GM18870 (cell line): Measurements from ENCODE around the gene ARHGAP44.

ENCODE experiments used
- ATAC-seq: cut with Tn5 transposase; IDR thresholded peaks from one replicate; pipeline ENCODE4 v1.9.1; 2021; ENCODE audit warnings: moderate library complexity; ENCODE audit not compliant: unreplicated experiment

The ARHGAP44 gene

GRCh38 chr17:12990041-12990808, 200.9 kb downstream of the ARHGAP44 start:
- no peak for ATAC-seq

GRCh38 chr17:12990926-12991325, 201.6 kb downstream of the ARHGAP44 start:
- no peak for ATAC-seq

GRCh38 chr17:12992676-12993075, 203.4 kb downstream of the ARHGAP44 start:
- ATAC-seq = no peak

- no peak for ATAC-seq
Measured at GRCh38 chr17:12993631-12994030, 204.3 kb downstream of the ARHGAP44 start.

- no peak for ATAC-seq
Measured at GRCh38 chr17:12994341-12995074, 205.2 kb downstream of the ARHGAP44 start.

GRCh38 chr17:12995106-12995895, 206.0 kb downstream of the ARHGAP44 start:
- ATAC-seq = no peak

GRCh38 chr17:12995896-12996295, 206.6 kb downstream of the ARHGAP44 start:
- ATAC-seq = no peak

- no peak for ATAC-seq
Measured at GRCh38 chr17:12996357-12996756, 207.1 kb downstream of the ARHGAP44 start.

- no peak for ATAC-seq
Measured at GRCh38 chr17:12996941-12997340, 207.6 kb downstream of the ARHGAP44 start.

- no peak for ATAC-seq
Measured at GRCh38 chr17:12998461-12998860, 209.2 kb downstream of the ARHGAP44 start.

GRCh38 chr17:12998874-12999273, 209.6 kb downstream of the ARHGAP44 start:
- no peak for ATAC-seq

GRCh38 chr17:13000561-13000960, 211.3 kb downstream of the ARHGAP44 start:
- ATAC-seq = no peak

GRCh38 chr17:13001991-13002615, 212.8 kb downstream of the ARHGAP44 start:
- ATAC-seq = no peak

GRCh38 chr17:13002761-13003453, 213.6 kb downstream of the ARHGAP44 start:
- ATAC-seq = no peak

GRCh38 chr17:13003454-13003851, 214.2 kb downstream of the ARHGAP44 start:
- ATAC-seq = no peak

GRCh38 chr17:13003927-13004326, 214.6 kb downstream of the ARHGAP44 start:
- no peak for ATAC-seq

- no peak for ATAC-seq
Measured at GRCh38 chr17:13004336-13004735, 215.0 kb downstream of the ARHGAP44 start.

GRCh38 chr17:13005530-13005929, 216.2 kb downstream of the ARHGAP44 start:
- ATAC-seq = no peak

GRCh38 chr17:13008461-13008860, 219.2 kb downstream of the ARHGAP44 start:
- no peak for ATAC-seq

- ATAC-seq = no peak
Measured at GRCh38 chr17:13010959-13011358, 221.7 kb downstream of the ARHGAP44 start.
